ENCODE results near the gene MACROH2A1.
"Not testable (repeated sequence)": the region's sequence is repeated elsewhere in the genome, so short reads cannot be mapped to it uniquely, and the experiment has no call there.

The MACROH2A1 gene

DNA sequence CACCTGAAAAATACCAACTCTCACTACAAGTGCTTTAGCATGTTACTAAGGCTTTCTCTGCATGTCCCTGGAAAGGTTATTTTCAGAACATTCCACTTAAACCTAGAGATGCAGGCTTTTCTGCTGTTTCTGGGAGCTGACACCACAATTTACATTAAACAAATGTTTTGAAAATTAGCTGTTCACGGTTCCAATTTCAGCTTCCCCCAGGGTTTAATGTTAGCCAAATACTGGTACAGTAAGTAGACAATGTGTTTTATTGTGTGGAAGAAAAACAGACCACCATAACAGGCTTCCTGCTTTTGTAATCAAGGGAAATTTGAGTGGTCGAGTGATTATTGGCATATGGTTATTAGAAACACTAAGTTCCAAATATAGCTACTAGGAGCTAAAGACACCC, 32.0 kb downstream of the MACROH2A1 start:
- TF ChIP-seq, protein P1, sequence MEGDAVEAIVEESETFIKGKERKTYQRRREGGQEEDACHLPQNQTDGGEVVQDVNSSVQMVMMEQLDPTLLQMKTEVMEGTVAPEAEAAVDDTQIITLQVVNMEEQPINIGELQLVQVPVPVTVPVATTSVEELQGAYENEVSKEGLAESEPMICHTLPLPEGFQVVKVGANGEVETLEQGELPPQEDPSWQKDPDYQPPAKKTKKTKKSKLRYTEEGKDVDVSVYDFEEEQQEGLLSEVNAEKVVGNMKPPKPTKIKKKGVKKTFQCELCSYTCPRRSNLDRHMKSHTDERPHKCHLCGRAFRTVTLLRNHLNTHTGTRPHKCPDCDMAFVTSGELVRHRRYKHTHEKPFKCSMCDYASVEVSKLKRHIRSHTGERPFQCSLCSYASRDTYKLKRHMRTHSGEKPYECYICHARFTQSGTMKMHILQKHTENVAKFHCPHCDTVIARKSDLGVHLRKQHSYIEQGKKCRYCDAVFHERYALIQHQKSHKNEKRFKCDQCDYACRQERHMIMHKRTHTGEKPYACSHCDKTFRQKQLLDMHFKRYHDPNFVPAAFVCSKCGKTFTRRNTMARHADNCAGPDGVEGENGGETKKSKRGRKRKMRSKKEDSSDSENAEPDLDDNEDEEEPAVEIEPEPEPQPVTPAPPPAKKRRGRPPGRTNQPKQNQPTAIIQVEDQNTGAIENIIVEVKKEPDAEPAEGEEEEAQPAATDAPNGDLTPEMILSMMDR (IDR thresholded peaks at IDR 0.05; ENCODE audit: low read depth, low read length, missing control alignments), result no peak
- H3K4me3 ChIP-seq (ENCODE audit: low read depth, low read length), result no peak overlapping the region
- in situ Hi-C loops (cut with HindIII; ENCODE audit: low sequenced_read_pairs), result no loop called here
- DNase-seq (ENCODE audit: low read depth), result peak; percentile 61

GRCh38 chr5:135365281-135365680, 33.8 kb downstream of the MACROH2A1 start:
- TF ChIP-seq, protein P1 (IDR thresholded peaks at IDR 0.05; ENCODE audit: low read depth, low read length, missing control alignments), result no peak
- no peak overlapping the region for H3K4me3 ChIP-seq (ENCODE audit: low read depth, low read length)
- in situ Hi-C loops (cut with HindIII; ENCODE audit: low sequenced_read_pairs), result no loop called here
- no peak for DNase-seq (ENCODE audit: low read depth)

DNA sequence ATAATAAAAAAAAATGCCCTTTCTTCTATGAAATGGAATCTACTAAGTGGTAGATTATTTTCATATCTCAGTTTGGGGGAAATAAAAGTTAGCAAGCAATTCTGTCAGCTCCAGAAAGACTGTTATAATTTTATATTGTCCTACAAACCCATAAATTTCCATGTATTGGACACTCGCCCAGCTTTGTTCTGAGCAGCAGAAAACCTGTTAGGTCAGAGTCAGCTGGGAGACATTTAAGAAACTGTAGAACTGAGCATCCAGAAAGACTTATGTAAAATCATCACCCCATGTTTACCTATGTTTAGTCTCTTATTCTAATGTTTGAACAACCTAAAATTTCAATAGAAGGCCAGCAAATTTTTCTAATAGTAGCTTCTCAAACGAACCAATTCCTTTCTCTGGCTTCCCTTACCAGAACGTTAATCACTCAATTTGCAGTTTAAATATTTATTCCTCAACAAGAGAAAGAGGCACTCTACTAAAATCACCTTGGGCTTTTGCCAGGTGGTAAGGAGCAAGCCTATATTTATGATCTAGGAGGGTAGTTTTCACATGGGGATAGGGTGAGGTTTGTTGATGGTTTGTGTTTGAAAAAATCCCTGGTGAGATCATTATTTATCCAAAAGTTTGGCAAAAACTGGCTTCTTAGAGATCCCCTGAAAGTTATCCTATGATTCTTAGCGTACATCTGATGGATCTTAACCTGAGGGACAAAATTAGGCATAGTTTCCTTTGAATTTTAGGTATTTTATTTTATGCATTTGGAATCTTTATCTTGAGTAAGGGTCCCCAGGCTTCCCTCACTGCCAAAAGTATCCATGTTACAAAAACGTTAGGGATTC, 34.4 kb downstream of the MACROH2A1 start:
- H3K4me3 ChIP-seq (ENCODE audit: low read depth, low read length), result no peak overlapping the region
- TF ChIP-seq, protein P1 (IDR thresholded peaks at IDR 0.05; ENCODE audit: low read depth, low read length, missing control alignments), result no peak
- in situ Hi-C loops (cut with HindIII; ENCODE audit: low sequenced_read_pairs), result no loop called here
- DNase-seq (ENCODE audit: low read depth), result no peak

DNA sequence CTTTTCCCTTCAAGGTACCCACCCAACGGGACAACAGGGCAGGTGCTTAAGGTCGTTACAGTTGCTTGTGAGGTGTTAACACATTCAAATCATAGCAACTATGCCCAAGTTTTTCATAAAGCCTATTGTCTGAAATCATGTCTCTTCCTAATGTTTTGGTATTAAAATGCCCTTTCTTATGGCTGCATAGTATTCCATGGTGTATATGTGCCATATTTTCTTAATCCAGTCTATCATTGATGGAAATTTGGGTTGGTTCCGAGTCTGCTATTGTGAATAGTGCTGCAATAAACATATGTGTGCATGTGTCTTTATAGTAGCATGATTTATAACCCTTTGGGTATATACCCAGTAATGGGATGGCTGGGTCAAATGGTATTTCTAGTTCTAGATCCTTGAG, 35.7 kb downstream of the MACROH2A1 start:
- H3K4me3 ChIP-seq (ENCODE audit: low read depth, low read length); DNase-seq (ENCODE audit: low read depth); in situ Hi-C loops (cut with HindIII; ENCODE audit: low sequenced_read_pairs): not testable (repeated sequence)

DNA sequence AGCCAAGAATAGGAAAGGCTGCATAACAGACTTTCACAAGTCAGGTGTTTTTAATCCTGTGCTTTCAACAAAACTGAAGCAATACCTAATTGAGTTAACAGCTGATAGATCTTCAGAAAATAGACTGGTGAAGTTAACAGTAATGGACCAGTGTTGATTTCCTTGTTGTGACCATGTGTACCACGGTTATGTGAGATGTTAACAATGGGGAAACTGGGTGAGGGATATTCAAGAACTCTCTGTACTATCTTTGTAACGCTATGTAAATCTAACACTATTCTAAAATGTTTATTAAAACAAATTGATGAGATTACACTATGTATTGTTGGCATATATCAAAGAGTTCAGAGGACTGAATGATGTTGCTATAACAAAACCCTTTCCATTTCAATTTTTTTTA, 36.9 kb downstream of the MACROH2A1 start:
- TF ChIP-seq, protein P1 (IDR thresholded peaks at IDR 0.05; ENCODE audit: low read depth, low read length, missing control alignments), result no peak
- no peak overlapping the region for H3K4me3 ChIP-seq (ENCODE audit: low read depth, low read length)
- no peak for DNase-seq (ENCODE audit: low read depth)
- in situ Hi-C loops (cut with HindIII; ENCODE audit: low sequenced_read_pairs), result no loop called here

- TF ChIP-seq, protein P1 (IDR thresholded peaks at IDR 0.05; ENCODE audit: low read depth, low read length, missing control alignments), result no peak
- in situ Hi-C loops (cut with HindIII; ENCODE audit: low sequenced_read_pairs), result no loop called here
- DNase-seq (ENCODE audit: low read depth), result no peak
- no peak overlapping the region for H3K4me3 ChIP-seq (ENCODE audit: low read depth, low read length)
These were observed 38.5 kb downstream of the MACROH2A1 start for GRCh38 chr5:135360278-135361274.
